Measurements from ENCODE around the gene LMOD3.

LMOD3 gene

DNA sequence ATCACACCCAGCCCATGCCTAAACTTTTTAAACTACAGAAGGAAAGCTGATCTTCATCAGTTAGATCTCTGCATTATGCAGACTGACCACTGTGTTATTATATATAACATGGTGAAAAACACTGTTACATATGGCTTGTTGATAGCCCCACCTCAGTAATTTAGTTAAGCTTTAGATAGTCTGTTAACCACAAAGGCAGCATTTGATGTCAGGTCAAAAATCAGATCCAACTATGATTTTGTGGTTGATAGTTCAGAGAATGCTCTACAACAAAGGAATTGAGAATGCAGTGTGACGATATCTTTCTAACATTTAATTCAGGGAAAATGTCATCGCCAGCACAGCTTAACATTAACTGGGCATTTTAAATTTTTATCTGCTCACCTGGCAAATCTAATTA, 37.7 kb upstream of the LMOD3 start:
- Histone ChIP-seq H3K9ac (ENCODE audit: low read length) (no peak overlapping the region), H3K4me2 (ENCODE audit: low read length) (no peak overlapping the region), H3K4ac (ENCODE audit: low read depth, low read length) (no peak overlapping the region), H2BK120ac (ENCODE audit: insufficient read depth, low read length, poor library complexity) (no peak overlapping the region), H2BK12ac (ENCODE audit: low read length) (no peak overlapping the region), H4K91ac (ENCODE audit: low read depth, low read length) (no peak overlapping the region), H3K27me3 (ENCODE audit: insufficient read depth, low read length) (no peaks in the 10 kb centered on the region), H2BK5ac (ENCODE audit: low read depth, low read length, poor library complexity) (no peak overlapping the region), H4K12ac (ENCODE audit: low read depth, low read length) (no peak overlapping the region), H4K8ac (ENCODE audit: low read depth, low read length) (no peak overlapping the region), H3K18ac (ENCODE audit: low read length) (no peak overlapping the region), H3K9me3 (ENCODE audit: insufficient read depth, low read depth, low read length) (no peaks in the 10 kb centered on the region), H3K36me3 (ENCODE audit: control insufficient read depth in 1 of 2, insufficient read depth in 2 of 2, low read length in 2 of 2) (no peaks in the 10 kb centered on the region), H3K79me1 (ENCODE audit: low read length) (no peaks in the 10 kb centered on the region), H3K4me3 (ENCODE audit: low read depth, low read length) (no peak overlapping the region), H3K14ac (ENCODE audit: low read length) (no peak overlapping the region), H2AK5ac (ENCODE audit: low read length) (no peak overlapping the region), H2AFZ (ENCODE audit: insufficient read depth, low read length, poor library complexity) (no peak overlapping the region), H3K23ac (ENCODE audit: low read length) (no peak overlapping the region), H3K79me2 (ENCODE audit: control insufficient read depth, insufficient read depth, low read length, poor library complexity) (no peaks in the 10 kb centered on the region), H3K4me1 (ENCODE audit: control insufficient read depth in 1 of 2, insufficient read depth in 2 of 2, low read length in 2 of 2) (no peaks in the 10 kb centered on the region), H3K27ac (ENCODE audit: low read depth, low read length) (no peak overlapping the region)
- no CpG with 5 or more reads among the region's 2 CpGs for WGBS (ENCODE audit: extremely low coverage, insufficient coverage, insufficient read length)
- no peak for DNase-seq

DNA sequence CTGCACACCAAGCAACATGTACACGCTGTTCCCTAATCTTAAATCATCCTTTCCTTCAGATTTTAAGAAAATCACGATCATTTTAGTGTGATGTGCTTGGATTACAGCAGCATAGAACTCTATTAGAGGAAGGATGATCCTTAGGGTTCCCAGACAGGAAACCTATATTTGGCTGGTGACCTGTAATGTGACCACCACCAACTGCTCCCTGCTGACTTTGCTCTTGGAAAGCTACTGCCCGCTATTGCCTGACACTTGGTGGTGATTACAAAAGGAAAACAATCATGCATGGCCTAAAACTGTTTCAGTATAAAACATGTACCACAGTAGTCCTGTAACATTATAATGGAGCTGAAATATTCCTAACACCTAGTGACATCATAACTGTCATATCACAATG, 27.2 kb upstream of the LMOD3 start:
- Histone ChIP-seq H3K79me2 (ENCODE audit: control insufficient read depth, insufficient read depth, low read length, poor library complexity) (no peaks in the 10 kb centered on the region), H3K14ac (ENCODE audit: low read length) (no peak overlapping the region), H3K4me2 (ENCODE audit: low read length) (no peak overlapping the region), H3K27me3 (ENCODE audit: insufficient read depth, low read length) (no peaks in the 10 kb centered on the region), H4K12ac (ENCODE audit: low read depth, low read length) (no peak overlapping the region), H2BK12ac (ENCODE audit: low read length) (no peak overlapping the region), H3K4me1 (ENCODE audit: control insufficient read depth in 1 of 2, insufficient read depth in 2 of 2, low read length in 2 of 2) (no peaks in the 10 kb centered on the region), H3K9ac (ENCODE audit: low read length) (no peak overlapping the region), H3K18ac (ENCODE audit: low read length) (no peak overlapping the region), H3K36me3 (ENCODE audit: control insufficient read depth in 1 of 2, insufficient read depth in 2 of 2, low read length in 2 of 2) (no peaks in the 10 kb centered on the region), H3K79me1 (ENCODE audit: low read length) (no peaks in the 10 kb centered on the region), H2BK5ac (ENCODE audit: low read depth, low read length, poor library complexity) (no peak overlapping the region), H2AK5ac (ENCODE audit: low read length) (no peak overlapping the region), H3K4me3 (ENCODE audit: low read depth, low read length) (no peak overlapping the region), H3K4ac (ENCODE audit: low read depth, low read length) (no peak overlapping the region), H2AFZ (ENCODE audit: insufficient read depth, low read length, poor library complexity) (no peak overlapping the region), H4K91ac (ENCODE audit: low read depth, low read length) (no peak overlapping the region), H4K8ac (ENCODE audit: low read depth, low read length) (no peak overlapping the region), H3K9me3 (ENCODE audit: insufficient read depth, low read depth, low read length) (no peaks in the 10 kb centered on the region), H3K23ac (ENCODE audit: low read length) (no peak overlapping the region), H3K27ac (ENCODE audit: low read depth, low read length) (no peak overlapping the region), H2BK120ac (ENCODE audit: insufficient read depth, low read length, poor library complexity) (no peak overlapping the region)
- DNase-seq: no peak
- WGBS (ENCODE audit: extremely low coverage, insufficient coverage, insufficient read length): no CpG with 5 or more reads among the region's 3 CpGs

DNA sequence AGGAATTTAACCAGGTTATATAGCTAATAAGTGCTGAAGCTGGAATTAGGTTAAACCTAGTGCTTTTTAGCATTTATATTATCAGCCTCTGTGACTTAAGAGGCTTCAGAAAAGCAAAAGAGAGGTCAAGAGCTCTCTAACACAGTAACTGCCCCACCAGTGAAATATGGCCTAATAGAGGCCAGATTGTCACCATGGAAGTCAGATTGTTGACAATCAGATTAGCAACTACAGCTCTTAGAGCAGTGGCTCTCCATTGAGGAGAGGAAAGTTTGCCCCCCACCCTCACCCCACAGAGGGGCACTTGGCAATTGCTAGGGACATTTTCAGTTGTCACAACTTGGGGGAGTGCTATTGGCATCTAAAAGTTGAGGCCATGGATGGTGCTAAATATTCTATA, 23.3 kb upstream of the LMOD3 start:
- H3K27ac ChIP-seq (ENCODE audit: low read depth, low read length): no peak overlapping the region
- no peak overlapping the region for H3K4me2 ChIP-seq (ENCODE audit: low read length)
- DNase-seq: no peak
- no peak overlapping the region for H2BK120ac ChIP-seq (ENCODE audit: insufficient read depth, low read length, poor library complexity)
- no peaks in the 10 kb centered on the region for H3K79me1 ChIP-seq (ENCODE audit: low read length)
- no peaks in the 10 kb centered on the region for H3K9me3 ChIP-seq (ENCODE audit: insufficient read depth, low read depth, low read length)
- no peak overlapping the region for H2AK5ac ChIP-seq (ENCODE audit: low read length)
- no peaks in the 10 kb centered on the region for H3K79me2 ChIP-seq (ENCODE audit: control insufficient read depth, insufficient read depth, low read length, poor library complexity)
- no peak overlapping the region for H2BK12ac ChIP-seq (ENCODE audit: low read length)
- H3K4ac ChIP-seq (ENCODE audit: low read depth, low read length): no peak overlapping the region
- no peak overlapping the region for H4K12ac ChIP-seq (ENCODE audit: low read depth, low read length)
- H4K8ac ChIP-seq (ENCODE audit: low read depth, low read length): no peak overlapping the region
- H3K4me3 ChIP-seq (ENCODE audit: low read depth, low read length): no peak overlapping the region
- H3K4me1 ChIP-seq (ENCODE audit: control insufficient read depth in 1 of 2, insufficient read depth in 2 of 2, low read length in 2 of 2): no peaks in the 10 kb centered on the region
- H3K18ac ChIP-seq (ENCODE audit: low read length): no peak overlapping the region
- no peak overlapping the region for H3K14ac ChIP-seq (ENCODE audit: low read length)
- no peak overlapping the region for H4K91ac ChIP-seq (ENCODE audit: low read depth, low read length)
- H3K36me3 ChIP-seq (ENCODE audit: control insufficient read depth in 1 of 2, insufficient read depth in 2 of 2, low read length in 2 of 2): no peaks in the 10 kb centered on the region
- H3K9ac ChIP-seq (ENCODE audit: low read length): no peak overlapping the region
- no peak overlapping the region for H2BK5ac ChIP-seq (ENCODE audit: low read depth, low read length, poor library complexity)
- H2AFZ ChIP-seq (ENCODE audit: insufficient read depth, low read length, poor library complexity): no peak overlapping the region
- H3K23ac ChIP-seq (ENCODE audit: low read length): no peak overlapping the region
- no peaks in the 10 kb centered on the region for H3K27me3 ChIP-seq (ENCODE audit: insufficient read depth, low read length)

DNA sequence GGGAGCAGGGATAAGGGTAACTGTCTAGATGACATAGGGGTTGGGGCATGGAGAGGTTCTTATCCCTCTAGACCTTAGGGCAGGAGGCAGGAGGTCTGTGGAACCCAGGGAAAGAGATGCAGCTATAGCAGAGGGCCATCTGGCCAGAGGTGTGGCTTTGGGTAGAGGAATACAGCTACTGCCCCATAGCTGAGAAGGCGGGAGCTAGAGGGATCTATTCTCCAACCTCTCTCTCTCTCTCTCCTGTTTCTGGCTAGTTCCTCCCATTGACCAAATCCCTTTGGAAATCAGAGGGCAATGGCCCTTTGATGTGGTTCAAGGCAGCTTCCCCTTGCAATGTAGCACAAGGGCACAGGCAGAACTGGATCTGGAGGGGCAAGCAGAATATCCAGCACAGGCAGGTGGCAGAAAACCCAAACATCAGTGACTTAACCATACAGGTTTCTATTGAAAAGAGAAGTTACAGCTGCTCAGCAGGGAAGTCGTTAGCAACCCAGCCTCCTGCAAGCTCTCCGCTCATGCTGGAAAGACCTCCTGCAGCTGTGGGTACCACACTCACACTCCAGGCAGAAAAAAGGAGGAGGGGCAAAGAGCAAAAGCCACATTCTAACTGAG, 22.3 kb upstream of the LMOD3 start:
- Histone ChIP-seq H2BK120ac (ENCODE audit: insufficient read depth, low read length, poor library complexity) (no peak overlapping the region), H3K14ac (ENCODE audit: low read length) (no peak overlapping the region), H3K79me1 (ENCODE audit: low read length) (no peaks in the 10 kb centered on the region), H3K79me2 (ENCODE audit: control insufficient read depth, insufficient read depth, low read length, poor library complexity) (no peaks in the 10 kb centered on the region), H3K4ac (ENCODE audit: low read depth, low read length) (no peak overlapping the region), H3K23ac (ENCODE audit: low read length) (no peak overlapping the region), H3K4me2 (ENCODE audit: low read length) (no peak overlapping the region), H2BK12ac (ENCODE audit: low read length) (no peak overlapping the region), H2AFZ (ENCODE audit: insufficient read depth, low read length, poor library complexity) (no peak overlapping the region), H3K9ac (ENCODE audit: low read length) (no peak overlapping the region), H4K12ac (ENCODE audit: low read depth, low read length) (no peak overlapping the region), H3K4me1 (ENCODE audit: control insufficient read depth in 1 of 2, insufficient read depth in 2 of 2, low read length in 2 of 2) (no peaks in the 10 kb centered on the region), H3K27me3 (ENCODE audit: insufficient read depth, low read length) (no peaks in the 10 kb centered on the region), H4K8ac (ENCODE audit: low read depth, low read length) (no peak overlapping the region), H4K91ac (ENCODE audit: low read depth, low read length) (no peak overlapping the region), H2AK5ac (ENCODE audit: low read length) (no peak overlapping the region), H3K4me3 (ENCODE audit: low read depth, low read length) (no peak overlapping the region), H3K18ac (ENCODE audit: low read length) (no peak overlapping the region), H3K36me3 (ENCODE audit: control insufficient read depth in 1 of 2, insufficient read depth in 2 of 2, low read length in 2 of 2) (no peaks in the 10 kb centered on the region), H3K9me3 (ENCODE audit: insufficient read depth, low read depth, low read length) (no peaks in the 10 kb centered on the region), H3K27ac (ENCODE audit: low read depth, low read length) (no peak overlapping the region), H2BK5ac (ENCODE audit: low read depth, low read length, poor library complexity) (no peak overlapping the region)
- no peak for DNase-seq
- WGBS (ENCODE audit: extremely low coverage, insufficient coverage, insufficient read length): no CpG with 5 or more reads among the region's 3 CpGs

Measured in trophoblast cell (in vitro differentiated cells and primary cell).